Urinary bladder (tissue), 4 donors: ENCODE data around the gene FAF1. TPM values are rescaled to one million over a fixed set of nuclear protein-coding genes. Genes with fewer than 3 reads are reported as not detected.

Experiments
- DNase-seq: peaks from one replicate; pipeline ENCODE4 v3.0.0-alpha.2; 2015; ENCODE audit errors: extremely low spot score
- H3K27ac ChIP-seq: one replicate; pipeline ENCODE4 v1.5.1; 2013; ENCODE audit warnings: low read depth, mild to moderate bottlenecking, moderate library complexity
- H3K36me3 ChIP-seq: one replicate; pipeline ENCODE4 v1.6.1; 2013; ENCODE audit warnings: mild to moderate bottlenecking, moderate library complexity; ENCODE audit not compliant: insufficient read depth
- H3K4me1 ChIP-seq: one replicate; pipeline ENCODE4 v1.6.1; 2013; ENCODE audit warnings: mild to moderate bottlenecking, moderate library complexity; ENCODE audit not compliant: insufficient read depth
- H3K4me3 ChIP-seq: one replicate; pipeline ENCODE4 v1.5.1; 2013; ENCODE audit warnings: low read depth, low read length
- WGBS: extraction: QIAGEN DNeasy Blood & Tissue Kit; methylation state at CpG from one replicate; pipeline ENCODE4 v1.1.7; 2013; 5-methylcytosine and 5-hydroxymethylcytosine counted together
- polyA plus RNA-seq: library from polyadenylated mRNA; stranded (reverse); fragments of 200-250 nt; gene quantifications from one replicate; pipeline ENCODE4 v1.2.3, GENCODE V29; 2013
- total RNA-seq: library from RNA; depleted of rRNA; stranded (reverse); fragments of >200 nt; gene quantifications from one replicate; pipeline ENCODE4 v1.2.3, GENCODE V29; 2014
- donor health status: healthy with polysubstance abuse.
- donor health status: healthy.

FAF1 gene
- total and polyA plus RNA-seq, 2 donors: 42.3 to 84.6 TPM

GRCh38 chr1:50426108-50426700, 533.9 kb downstream of the FAF1 start:
- H3K4me3 ChIP-seq: no peak overlapping the region
- no peak overlapping the region for H3K27ac ChIP-seq
- DNase-seq: no peak
- WGBS: 21% methylated on average over 20 of the region's 20 CpGs
- no peaks in the 10 kb centered on the region for H3K4me1 ChIP-seq
- no peaks in the 10 kb centered on the region for H3K36me3 ChIP-seq

- DNase-seq: no peak
Observed at GRCh38 chr1:50425376-50426107, 534.5 kb downstream of the FAF1 start.

GRCh38 chr1:50424884-50425375, 535.1 kb downstream of the FAF1 start:
- Histone ChIP-seq H3K4me3 (no peak overlapping the region), H3K36me3 (no peaks in the 10 kb centered on the region), H3K27ac (no peak overlapping the region), H3K4me1 (no peaks in the 10 kb centered on the region)
- 5% methylated on average over 40 of the region's 40 CpGs for WGBS
- no peak for DNase-seq

More at GRCh38 chr1:50425376-50426107, 534.5 kb downstream of the FAF1 start:
- Histone ChIP-seq H3K36me3 (no peaks in the 10 kb centered on the region), H3K4me3 (no peak overlapping the region), H3K4me1 (no peaks in the 10 kb centered on the region), H3K27ac (no peak overlapping the region)
- 8% methylated on average over 34 of the region's 34 CpGs for WGBS

GRCh38 chr1:50424045-50424883, 535.8 kb downstream of the FAF1 start:
- Histone ChIP-seq H3K36me3 (no peaks in the 10 kb centered on the region), H3K27ac (no peak overlapping the region), H3K4me3 (peak overlapping the region; percentile 34), H3K4me1 (no peaks in the 10 kb centered on the region)
- DNase-seq: no peak
- WGBS: 4% methylated on average over 35 of the region's 35 CpGs

- no peaks in the 10 kb centered on the region for H3K36me3 ChIP-seq
- DNase-seq: no peak
- WGBS: 4% methylated on average over 23 of the region's 23 CpGs
Observed at GRCh38 chr1:50423670-50424000, 536.4 kb downstream of the FAF1 start.

GRCh38 chr1:50422946-50423669, 537.0 kb downstream of the FAF1 start, which contains the start of gene DMRTA2:
TSS of gene DMRTA2 (minus strand) at chr1:50423443. CDS start at chr1:50421536, 1,907 bp downstream.
- Histone ChIP-seq H3K4me3 (peak within 1 kb of the TSS; percentile 34), H3K36me3 (no peaks in the 10 kb centered on the region), H3K4me1 (no peaks in the 10 kb centered on the region), H3K27ac (no peak within 1 kb of the TSS)
- no peak for DNase-seq
- WGBS: 2% methylated on average over 61 of the region's 61 CpGs

More at GRCh38 chr1:50423670-50424000, 536.4 kb downstream of the FAF1 start:
- Histone ChIP-seq H3K4me3 (peak overlapping the region; percentile 34), H3K27ac (no peak overlapping the region), H3K4me1 (no peaks in the 10 kb centered on the region)

- Histone ChIP-seq H3K27ac (no peak overlapping the region), H3K4me3 (no peak overlapping the region), H3K36me3 (no peaks in the 10 kb centered on the region), H3K4me1 (no peaks in the 10 kb centered on the region)
- 7% methylated on average over 21 of the region's 21 CpGs for WGBS
- DNase-seq: no peak
Observed at GRCh38 chr1:50422675-50422945, 537.5 kb downstream of the FAF1 start.

- H3K4me3 ChIP-seq: no peak overlapping the region
- H3K36me3 ChIP-seq: no peaks in the 10 kb centered on the region
- H3K4me1 ChIP-seq: peaks cover 2% of the 10 kb centered on the region
- H3K27ac ChIP-seq: no peak overlapping the region
- no peak for DNase-seq
- 31% methylated on average over 27 of the region's 27 CpGs for WGBS
Observed at GRCh38 chr1:50421768-50422674, 538.0 kb downstream of the FAF1 start.

GRCh38 chr1:50421366-50421748, 538.7 kb downstream of the FAF1 start:
- 3% methylated on average over 38 of the region's 38 CpGs for WGBS
- DNase-seq: no peak
- H3K36me3 ChIP-seq: no peaks in the 10 kb centered on the region
- H3K27ac ChIP-seq: no peak overlapping the region
- H3K4me1 ChIP-seq: peaks cover 2% of the 10 kb centered on the region
- H3K4me3 ChIP-seq: no peak overlapping the region

GRCh38 chr1:50420689-50421365, 539.2 kb downstream of the FAF1 start:
- Histone ChIP-seq H3K36me3 (no peaks in the 10 kb centered on the region), H3K4me3 (no peak overlapping the region)
- WGBS: 2% methylated on average over 69 of the region's 69 CpGs

GRCh38 chr1:50419907-50420677, 540.0 kb downstream of the FAF1 start:
- H3K4me3 ChIP-seq: no peak overlapping the region
- WGBS: 19% methylated on average over 21 of the region's 21 CpGs
- H3K36me3 ChIP-seq: no peaks in the 10 kb centered on the region
- no peak overlapping the region for H3K27ac ChIP-seq
- no peak for DNase-seq
- H3K4me1 ChIP-seq: peaks cover 2% of the 10 kb centered on the region

More at GRCh38 chr1:50420689-50421365, 539.2 kb downstream of the FAF1 start:
- H3K27ac ChIP-seq: no peak overlapping the region
- peaks cover 2% of the 10 kb centered on the region for H3K4me1 ChIP-seq
- DNase-seq: no peak
